ENCODE measurements around the gene MISFA.

DNA sequence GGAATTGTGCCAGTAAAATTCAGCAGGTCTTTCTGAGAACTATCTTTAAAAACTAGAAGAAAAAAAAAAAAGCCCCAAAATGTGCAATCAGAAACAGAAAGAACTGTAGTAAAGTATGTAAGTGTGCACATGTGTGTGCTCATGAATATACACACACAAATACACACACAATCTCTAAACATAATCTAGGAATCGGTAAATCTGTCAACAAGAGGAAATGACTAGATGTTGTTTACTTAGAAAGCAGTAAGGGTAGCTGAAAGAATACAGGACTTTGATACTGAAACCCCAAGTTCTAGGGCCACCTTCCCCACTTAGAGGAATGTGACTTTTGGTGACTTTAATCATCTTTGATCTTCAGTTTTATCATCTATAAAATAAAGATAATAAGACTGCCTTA, 24.2 kb upstream of the MISFA start:
- TF ChIP-seq, protein P1, sequence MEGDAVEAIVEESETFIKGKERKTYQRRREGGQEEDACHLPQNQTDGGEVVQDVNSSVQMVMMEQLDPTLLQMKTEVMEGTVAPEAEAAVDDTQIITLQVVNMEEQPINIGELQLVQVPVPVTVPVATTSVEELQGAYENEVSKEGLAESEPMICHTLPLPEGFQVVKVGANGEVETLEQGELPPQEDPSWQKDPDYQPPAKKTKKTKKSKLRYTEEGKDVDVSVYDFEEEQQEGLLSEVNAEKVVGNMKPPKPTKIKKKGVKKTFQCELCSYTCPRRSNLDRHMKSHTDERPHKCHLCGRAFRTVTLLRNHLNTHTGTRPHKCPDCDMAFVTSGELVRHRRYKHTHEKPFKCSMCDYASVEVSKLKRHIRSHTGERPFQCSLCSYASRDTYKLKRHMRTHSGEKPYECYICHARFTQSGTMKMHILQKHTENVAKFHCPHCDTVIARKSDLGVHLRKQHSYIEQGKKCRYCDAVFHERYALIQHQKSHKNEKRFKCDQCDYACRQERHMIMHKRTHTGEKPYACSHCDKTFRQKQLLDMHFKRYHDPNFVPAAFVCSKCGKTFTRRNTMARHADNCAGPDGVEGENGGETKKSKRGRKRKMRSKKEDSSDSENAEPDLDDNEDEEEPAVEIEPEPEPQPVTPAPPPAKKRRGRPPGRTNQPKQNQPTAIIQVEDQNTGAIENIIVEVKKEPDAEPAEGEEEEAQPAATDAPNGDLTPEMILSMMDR (IDR thresholded peaks at IDR 0.05): no peak
- TF ChIP-seq POLR2A (IDR thresholded peaks at IDR 0.05): no peak
